22Rv1 (cell line): ENCODE measurements around the gene TSR1.

Experiments used
- ZFX ChIP-seq: fragments of 450-650 bp; IDR thresholded peaks from 2 replicates; pipeline ENCODE4 v1.6.1; 2017; ENCODE audit warnings: antibody characterized with exemption, borderline replicate concordance
- TF ChIP-seq, protein P1 (sequence below): fragments of 450-650 bp; IDR thresholded peaks from 2 replicates; pipeline ENCODE4 v1.5.1; 2017; ENCODE audit warnings: mild to moderate bottlenecking

DNA sequence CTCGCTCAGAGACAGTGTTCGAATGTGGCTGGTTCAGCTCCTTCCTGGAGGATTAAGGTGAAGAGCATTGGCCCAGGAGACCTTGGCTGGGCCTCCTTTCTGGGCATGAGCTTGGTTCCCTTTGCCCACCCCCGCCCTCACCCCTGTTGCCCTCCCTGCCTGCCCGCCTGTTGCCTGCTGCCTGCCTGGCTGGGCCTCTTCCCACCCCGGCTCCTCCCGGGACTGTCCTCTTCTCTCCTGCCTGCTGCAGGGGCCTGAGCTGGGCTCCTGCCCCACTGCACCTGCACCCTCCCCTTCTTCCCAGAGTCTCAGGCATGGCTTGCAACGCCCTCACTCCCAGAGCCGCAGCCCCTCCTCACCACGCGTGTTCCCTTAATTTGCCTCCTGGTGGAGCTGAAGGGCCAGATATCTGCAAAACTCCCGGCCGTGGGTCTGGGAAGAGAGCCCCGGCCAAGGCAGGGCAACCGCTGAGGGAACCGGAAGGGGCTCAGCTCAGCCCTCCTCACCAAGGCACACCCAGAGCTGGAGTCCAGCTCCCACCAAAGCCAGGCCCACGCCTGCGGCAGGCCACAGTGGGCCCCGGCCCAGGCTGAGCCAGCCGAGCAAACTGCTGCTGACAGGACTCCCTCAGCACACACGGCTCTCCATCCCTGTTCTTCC lies 33.4 kb upstream of the TSR1 start:
- TF ChIP-seq, protein P1, sequence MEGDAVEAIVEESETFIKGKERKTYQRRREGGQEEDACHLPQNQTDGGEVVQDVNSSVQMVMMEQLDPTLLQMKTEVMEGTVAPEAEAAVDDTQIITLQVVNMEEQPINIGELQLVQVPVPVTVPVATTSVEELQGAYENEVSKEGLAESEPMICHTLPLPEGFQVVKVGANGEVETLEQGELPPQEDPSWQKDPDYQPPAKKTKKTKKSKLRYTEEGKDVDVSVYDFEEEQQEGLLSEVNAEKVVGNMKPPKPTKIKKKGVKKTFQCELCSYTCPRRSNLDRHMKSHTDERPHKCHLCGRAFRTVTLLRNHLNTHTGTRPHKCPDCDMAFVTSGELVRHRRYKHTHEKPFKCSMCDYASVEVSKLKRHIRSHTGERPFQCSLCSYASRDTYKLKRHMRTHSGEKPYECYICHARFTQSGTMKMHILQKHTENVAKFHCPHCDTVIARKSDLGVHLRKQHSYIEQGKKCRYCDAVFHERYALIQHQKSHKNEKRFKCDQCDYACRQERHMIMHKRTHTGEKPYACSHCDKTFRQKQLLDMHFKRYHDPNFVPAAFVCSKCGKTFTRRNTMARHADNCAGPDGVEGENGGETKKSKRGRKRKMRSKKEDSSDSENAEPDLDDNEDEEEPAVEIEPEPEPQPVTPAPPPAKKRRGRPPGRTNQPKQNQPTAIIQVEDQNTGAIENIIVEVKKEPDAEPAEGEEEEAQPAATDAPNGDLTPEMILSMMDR: no peak
- TF ChIP-seq ZFX: no peak
